Dendritic cell treated with granulocyte-macrophage colony-stimulating factor and Interleukin-4, amounts not matched to agents 40 ng/mL and 50 ng/mL, for 4 days (primary cell): ENCODE results near the gene ALG1L2.
"Not testable (repeated sequence)": the region's sequence is repeated elsewhere in the genome, so short reads cannot be mapped to it uniquely, and the experiment has no call there.

Experiments used
- H3K27ac Mint-ChIP-seq: one replicate; pipeline ENCODE4 v1.8.0; 2022; ENCODE audit warnings: mild to moderate bottlenecking, mixed read lengths
- H3K27me3 Mint-ChIP-seq: one replicate; pipeline ENCODE4 v1.8.0; 2022; ENCODE audit warnings: mild to moderate bottlenecking, mixed read lengths
- H3K36me3 Mint-ChIP-seq: one replicate; pipeline ENCODE4 v1.8.0; 2022; ENCODE audit warnings: low read depth, mixed read lengths
- H3K4me1 Mint-ChIP-seq: one replicate; pipeline ENCODE4 v1.8.0; 2022; ENCODE audit warnings: low read depth, mixed read lengths
- H3K4me3 Mint-ChIP-seq: one replicate; pipeline ENCODE4 v1.8.0; 2022; ENCODE audit warnings: mild to moderate bottlenecking, moderate library complexity, mixed read lengths
- H3K9me3 Mint-ChIP-seq: one replicate; pipeline ENCODE4 v1.8.0; 2022; ENCODE audit warnings: mixed read lengths
- intact Hi-C: fragments of 100-400 bp; cut with micrococcal nuclease; formaldehyde crosslinking; loops from one replicate; pipeline ENCODE4 v1.15.0; 2022

Gene ALG1L2

DNA sequence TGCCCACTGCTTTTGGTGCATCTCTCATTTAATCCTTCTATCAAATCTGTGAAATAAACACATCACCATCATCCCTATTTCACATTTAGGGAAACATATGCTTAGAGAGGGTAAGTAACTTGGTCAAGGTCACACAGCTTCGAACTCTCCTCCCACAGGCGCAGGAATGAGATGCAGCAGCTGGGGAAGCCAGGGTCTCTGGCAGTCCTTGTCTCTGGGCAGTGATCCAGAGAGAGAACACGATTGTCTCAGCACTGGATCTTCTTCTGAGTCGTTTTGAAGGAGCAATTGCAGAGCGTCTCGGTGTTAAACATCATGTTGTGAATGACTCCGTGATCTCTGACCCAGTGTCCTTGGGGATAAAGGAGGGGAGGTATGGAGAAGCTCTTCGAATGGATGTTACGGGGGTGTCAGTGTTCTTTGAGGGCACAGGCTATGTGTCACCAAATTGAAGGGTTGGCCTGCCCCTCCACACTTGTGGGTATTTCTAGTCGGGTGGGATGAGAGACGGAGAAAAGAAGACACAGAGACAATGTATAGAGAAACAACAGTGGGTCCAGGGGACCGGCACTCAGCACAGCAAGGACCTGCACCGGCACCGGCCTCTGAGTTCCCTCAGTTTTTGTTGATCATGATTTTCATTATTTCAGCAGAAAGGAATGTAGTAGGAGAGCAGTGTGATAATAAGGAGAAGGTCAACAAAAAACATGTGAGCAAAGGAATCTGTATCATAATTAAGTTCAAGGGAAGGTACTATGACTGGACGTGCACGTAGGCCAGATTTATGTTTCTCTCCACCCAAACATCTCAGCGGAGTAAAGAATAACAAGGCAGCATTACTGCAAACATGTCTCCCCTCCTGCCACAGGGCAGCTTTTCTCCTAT lies 41.5 kb downstream of the ALG1L2 start:
- H3K36me3 Mint-ChIP-seq, H3K9me3 Mint-ChIP-seq, H3K4me3 Mint-ChIP-seq, H3K27ac Mint-ChIP-seq, intact Hi-C loops: not testable (repeated sequence)
- peaks cover 20% of the 10 kb centered on the region for H3K27me3 Mint-ChIP-seq
- H3K4me1 Mint-ChIP-seq, result peaks cover 18% of the 10 kb centered on the region

DNA sequence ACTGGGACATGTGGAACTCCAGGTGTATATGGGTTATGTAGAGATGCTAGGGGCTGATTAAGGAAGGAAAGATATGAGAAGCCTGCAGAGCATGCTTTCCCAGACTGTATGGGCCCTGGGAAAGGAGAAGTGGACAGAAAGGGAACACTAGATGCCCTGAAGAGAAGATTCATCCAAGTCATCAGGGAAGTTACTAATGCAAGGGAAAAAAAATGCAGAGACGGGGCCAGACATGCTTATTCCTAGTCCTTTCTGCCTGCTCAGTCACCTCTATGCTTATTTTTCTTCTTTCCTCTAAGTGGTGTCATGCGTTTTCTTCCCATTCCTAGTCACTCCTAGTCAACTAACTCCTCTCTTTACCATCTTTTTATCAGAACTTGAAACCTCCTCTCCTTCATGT lies 43.8 kb downstream of the ALG1L2 start:
- peaks cover 18% of the 10 kb centered on the region for H3K4me1 Mint-ChIP-seq
- H3K9me3 Mint-ChIP-seq, H3K36me3 Mint-ChIP-seq, H3K27ac Mint-ChIP-seq, intact Hi-C loops, H3K4me3 Mint-ChIP-seq: not testable (repeated sequence)
- peaks cover 18% of the 10 kb centered on the region for H3K27me3 Mint-ChIP-seq

DNA sequence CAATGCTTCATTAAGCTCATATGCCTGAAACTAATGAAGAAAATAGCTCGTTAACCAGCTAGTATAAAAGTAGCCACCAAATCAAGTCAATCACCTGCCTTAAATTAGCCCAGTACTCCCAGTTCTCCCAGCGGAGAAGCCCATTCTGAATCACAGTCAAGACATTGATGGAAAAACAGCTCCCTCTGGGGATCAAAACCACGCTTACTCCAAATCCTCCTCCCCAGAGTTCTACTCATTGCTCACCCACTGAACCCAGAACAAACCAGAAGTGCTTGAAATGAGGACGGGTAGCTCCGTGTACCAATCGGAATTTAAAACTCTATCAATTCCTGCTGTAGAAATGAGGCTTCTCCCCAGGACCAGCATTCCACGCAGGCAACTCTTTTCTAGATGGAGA lies 54.7 kb downstream of the ALG1L2 start:
- H3K4me3 Mint-ChIP-seq, H3K27ac Mint-ChIP-seq, H3K9me3 Mint-ChIP-seq, H3K4me1 Mint-ChIP-seq, H3K27me3 Mint-ChIP-seq, intact Hi-C loops, H3K36me3 Mint-ChIP-seq: not testable (repeated sequence)

DNA sequence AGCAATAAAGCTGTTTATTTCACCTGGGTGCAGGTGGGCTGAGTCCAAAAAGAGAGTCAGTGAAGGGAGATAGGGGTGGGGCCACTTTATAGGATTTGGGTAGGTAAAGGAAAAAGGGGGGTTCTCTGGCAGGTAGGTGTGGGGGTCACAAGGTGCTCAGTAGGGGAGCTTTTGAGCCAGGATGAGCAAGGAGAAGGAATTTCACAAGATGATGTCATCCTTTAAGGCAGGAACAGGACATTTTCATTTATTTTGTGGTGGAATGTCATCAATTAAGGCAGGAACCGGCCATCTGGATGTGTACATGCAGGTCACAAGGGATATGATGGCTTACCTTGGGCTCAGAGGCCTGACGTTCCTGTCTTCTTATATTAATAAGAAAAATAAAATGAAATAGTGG lies 56.1 kb downstream of the ALG1L2 start:
- H3K36me3 Mint-ChIP-seq, H3K4me3 Mint-ChIP-seq, H3K4me1 Mint-ChIP-seq, intact Hi-C loops, H3K27ac Mint-ChIP-seq, H3K27me3 Mint-ChIP-seq, H3K9me3 Mint-ChIP-seq: not testable (repeated sequence)

DNA sequence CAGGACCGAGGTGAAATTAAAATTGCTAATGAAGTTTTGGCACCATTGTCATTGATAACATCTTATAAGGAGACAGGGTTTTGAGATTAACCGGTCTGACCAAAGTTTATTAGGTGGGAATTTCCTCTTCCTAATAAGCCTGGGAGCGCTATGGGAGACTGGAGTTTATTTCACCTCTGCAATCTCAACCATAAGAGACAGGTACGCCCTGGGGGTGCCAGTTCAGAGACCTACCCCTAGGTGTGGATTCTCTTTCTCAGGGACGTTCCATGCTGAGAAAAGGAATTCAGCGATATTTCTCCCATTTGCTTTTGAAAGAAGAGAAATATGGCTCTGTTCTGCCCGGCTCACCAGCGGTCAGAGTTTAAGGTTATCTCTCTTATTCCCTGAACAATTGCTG lies 57.4 kb downstream of the ALG1L2 start:
- H3K4me1 Mint-ChIP-seq, H3K27ac Mint-ChIP-seq, H3K9me3 Mint-ChIP-seq, H3K27me3 Mint-ChIP-seq, intact Hi-C loops, H3K4me3 Mint-ChIP-seq, H3K36me3 Mint-ChIP-seq: not testable (repeated sequence)

DNA sequence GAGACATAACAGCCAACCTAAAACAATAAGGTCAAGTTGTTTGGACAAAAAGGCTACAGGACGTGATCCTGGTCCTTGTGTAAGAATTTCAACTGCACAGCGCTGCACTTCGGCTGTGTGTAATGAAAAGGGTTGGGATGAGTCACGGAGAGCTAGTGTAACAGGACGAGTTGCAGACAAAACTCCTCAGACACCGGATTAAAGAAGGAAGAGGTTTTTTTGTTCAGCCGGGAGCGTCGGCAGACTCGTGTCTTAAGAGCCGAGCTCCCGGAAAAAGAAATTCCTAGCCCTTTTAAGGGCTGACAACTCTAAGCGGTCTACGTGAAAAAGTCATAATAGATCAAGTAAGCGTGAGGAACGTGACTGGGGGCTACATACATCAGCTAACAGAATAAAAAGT lies 59.1 kb downstream of the ALG1L2 start:
- intact Hi-C loops, H3K27ac Mint-ChIP-seq, H3K27me3 Mint-ChIP-seq, H3K36me3 Mint-ChIP-seq, H3K9me3 Mint-ChIP-seq, H3K4me3 Mint-ChIP-seq, H3K4me1 Mint-ChIP-seq: not testable (repeated sequence)

DNA sequence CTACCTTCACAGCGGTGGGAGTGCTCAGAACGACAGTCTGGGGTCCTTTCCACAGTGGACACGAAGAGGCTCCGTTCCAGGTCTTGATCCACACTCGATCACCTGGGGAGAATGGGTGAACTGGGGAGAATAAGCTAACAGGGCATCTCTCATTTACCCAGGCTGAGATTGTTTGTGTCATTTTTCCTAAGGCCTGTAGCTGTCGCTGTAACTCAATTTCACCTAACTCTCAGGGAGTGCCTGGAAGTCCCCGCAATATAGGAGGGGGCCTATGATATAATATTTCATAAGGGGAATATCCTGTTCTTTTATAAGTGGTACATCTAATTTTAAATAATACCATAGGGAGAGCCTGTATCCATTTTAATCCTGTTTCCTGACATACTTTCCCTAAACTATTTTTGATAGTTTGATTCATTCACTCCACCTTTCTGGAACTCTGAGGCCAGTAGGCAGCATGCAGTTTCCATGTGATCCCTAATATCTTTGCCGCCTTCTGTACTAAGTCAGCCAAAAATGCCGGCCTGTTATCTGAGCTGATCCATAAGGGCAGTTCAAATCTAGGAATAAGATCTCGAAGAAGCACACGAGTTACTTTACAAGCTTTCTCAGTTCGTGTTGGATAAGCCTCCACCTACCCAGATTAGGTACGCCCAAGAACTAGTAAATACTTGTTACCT lies 62.2 kb downstream of the ALG1L2 start:
- H3K4me3 Mint-ChIP-seq, H3K27me3 Mint-ChIP-seq, H3K36me3 Mint-ChIP-seq, intact Hi-C loops, H3K4me1 Mint-ChIP-seq, H3K27ac Mint-ChIP-seq, H3K9me3 Mint-ChIP-seq: not testable (repeated sequence)

DNA sequence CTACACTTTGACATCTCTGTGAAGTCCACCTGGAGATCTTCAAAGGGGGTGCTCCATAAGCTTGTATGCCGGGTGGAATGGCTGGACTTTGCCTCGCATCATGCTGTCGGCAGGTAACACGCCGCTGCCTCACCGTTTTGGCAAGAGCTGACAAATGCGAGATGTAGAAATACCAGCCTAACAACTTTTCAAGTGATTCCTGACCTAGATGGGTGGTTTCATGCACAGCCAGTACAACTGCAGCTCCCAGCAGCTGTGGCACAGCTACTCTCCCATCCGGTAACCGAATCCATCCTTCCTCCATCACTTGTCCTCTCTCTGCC lies 62.7 kb downstream of the ALG1L2 start:
- H3K27me3 Mint-ChIP-seq, H3K4me3 Mint-ChIP-seq, H3K4me1 Mint-ChIP-seq, intact Hi-C loops, H3K9me3 Mint-ChIP-seq, H3K36me3 Mint-ChIP-seq, H3K27ac Mint-ChIP-seq: not testable (repeated sequence)

DNA sequence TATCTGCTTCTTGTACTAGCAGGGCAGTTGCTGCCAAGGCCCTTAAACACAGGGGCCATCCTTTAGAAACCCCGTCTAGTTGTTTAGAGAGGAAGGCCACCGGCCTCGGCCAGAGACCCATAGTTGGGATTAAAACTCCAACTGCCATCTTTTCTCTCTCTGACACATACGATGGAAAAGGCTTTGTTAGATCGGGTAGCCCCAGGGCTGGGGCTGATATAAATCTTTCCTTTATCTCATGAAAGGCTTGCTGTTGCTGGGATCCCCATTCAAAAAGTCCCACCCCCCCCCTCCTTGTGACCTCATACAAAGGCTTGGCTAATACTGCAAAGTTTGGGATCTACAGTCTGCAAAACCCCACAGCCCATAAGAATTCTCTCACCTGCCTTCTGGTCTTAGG lies 63.8 kb downstream of the ALG1L2 start:
- H3K27ac Mint-ChIP-seq, H3K4me1 Mint-ChIP-seq, H3K4me3 Mint-ChIP-seq, H3K36me3 Mint-ChIP-seq, H3K9me3 Mint-ChIP-seq, intact Hi-C loops, H3K27me3 Mint-ChIP-seq: not testable (repeated sequence)

DNA sequence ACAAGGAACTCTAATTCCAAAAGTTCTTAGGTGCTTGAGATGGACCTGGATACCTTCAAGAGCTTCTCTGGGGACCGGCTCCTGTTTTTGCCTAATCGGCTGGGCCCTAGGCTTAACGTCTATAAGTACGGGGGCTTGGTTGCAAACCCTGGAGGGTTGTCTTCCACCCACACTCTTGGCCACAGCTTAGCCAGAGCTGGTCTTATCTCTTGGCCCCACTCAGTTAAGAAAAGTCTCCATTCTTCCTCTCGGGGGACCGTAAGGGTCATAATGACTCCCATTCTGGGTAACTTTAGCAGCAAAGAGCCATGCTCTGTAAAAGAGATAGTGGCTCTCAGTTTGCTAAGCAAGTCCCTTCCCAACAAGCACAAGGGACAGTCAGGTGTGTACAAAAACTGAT lies 64.8 kb downstream of the ALG1L2 start:
- H3K9me3 Mint-ChIP-seq, H3K4me3 Mint-ChIP-seq, intact Hi-C loops, H3K27me3 Mint-ChIP-seq, H3K4me1 Mint-ChIP-seq, H3K27ac Mint-ChIP-seq, H3K36me3 Mint-ChIP-seq: not testable (repeated sequence)
